OCI-LY3 (cell line): ENCODE measurements around the gene HNRNPL.

Experiments
- EZH2phosphoT487 ChIP-seq: fragments of 200-600 bp; shearing (Covaris generic); IDR thresholded peaks from 2 replicates; pipeline ENCODE4 v1.6.1; 2018; ENCODE audit warnings: antibody characterized with exemption, mixed run types, low read depth
- TF ChIP-seq, protein P1 (sequence below): fragments of 200-600, 300-600 bp; sonication (generic); IDR thresholded peaks from 2 replicates; pipeline ENCODE4 v1.5.1; 2014; ENCODE audit warnings: antibody characterized with exemption, low read length, low read depth

DNA sequence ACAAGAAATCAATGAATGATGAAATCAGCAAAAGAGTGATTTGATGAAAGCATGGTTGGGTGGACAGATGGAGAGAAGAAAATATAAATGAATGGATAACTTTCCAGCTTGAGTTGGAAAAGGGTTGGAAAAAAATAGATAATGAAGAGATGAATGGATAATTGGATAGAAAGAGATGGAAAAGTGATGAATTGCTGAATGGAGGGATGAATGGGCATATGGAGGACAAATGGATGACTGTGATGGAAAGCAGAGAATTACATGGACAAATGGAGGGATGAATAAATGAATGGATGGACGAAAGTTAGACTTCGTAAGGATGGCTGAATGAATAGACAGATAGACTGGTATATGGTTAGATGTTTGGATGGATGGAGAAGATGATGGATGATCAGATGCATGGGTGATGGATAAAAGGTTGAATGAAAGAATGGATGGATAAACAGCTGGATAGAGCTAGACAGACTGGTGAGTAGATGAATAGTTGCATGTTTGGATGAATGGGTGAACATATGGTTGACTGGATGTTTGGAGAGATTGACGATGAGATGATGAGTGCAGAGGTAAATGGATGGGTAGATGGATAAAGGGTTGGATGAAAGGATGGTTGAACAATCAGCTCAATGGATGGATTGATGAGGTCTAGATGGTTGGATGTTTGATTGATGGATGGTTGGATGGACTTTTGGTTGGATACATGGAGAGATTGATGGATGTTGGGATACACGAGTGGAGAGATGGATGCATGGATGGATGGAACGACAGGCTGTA is 49.0 kb downstream of the HNRNPL start:
- TF ChIP-seq, protein P1, sequence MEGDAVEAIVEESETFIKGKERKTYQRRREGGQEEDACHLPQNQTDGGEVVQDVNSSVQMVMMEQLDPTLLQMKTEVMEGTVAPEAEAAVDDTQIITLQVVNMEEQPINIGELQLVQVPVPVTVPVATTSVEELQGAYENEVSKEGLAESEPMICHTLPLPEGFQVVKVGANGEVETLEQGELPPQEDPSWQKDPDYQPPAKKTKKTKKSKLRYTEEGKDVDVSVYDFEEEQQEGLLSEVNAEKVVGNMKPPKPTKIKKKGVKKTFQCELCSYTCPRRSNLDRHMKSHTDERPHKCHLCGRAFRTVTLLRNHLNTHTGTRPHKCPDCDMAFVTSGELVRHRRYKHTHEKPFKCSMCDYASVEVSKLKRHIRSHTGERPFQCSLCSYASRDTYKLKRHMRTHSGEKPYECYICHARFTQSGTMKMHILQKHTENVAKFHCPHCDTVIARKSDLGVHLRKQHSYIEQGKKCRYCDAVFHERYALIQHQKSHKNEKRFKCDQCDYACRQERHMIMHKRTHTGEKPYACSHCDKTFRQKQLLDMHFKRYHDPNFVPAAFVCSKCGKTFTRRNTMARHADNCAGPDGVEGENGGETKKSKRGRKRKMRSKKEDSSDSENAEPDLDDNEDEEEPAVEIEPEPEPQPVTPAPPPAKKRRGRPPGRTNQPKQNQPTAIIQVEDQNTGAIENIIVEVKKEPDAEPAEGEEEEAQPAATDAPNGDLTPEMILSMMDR, result no peak
- no peak for TF ChIP-seq EZH2phosphoT487
